HepG2 (cell line): Measurements from ENCODE around the gene CMC1. TPM values are rescaled to one million over a fixed set of nuclear protein-coding genes. Genes with fewer than 3 reads are reported as not detected.

ENCODE experiments used
- ATAC-seq: fragments of 200-7000 bp; cut with Tn5 transposase; 3 replicates; pipeline ENCODE4 v1.9.1; 2020; ENCODE audit warnings: mild to moderate bottlenecking, moderate library complexity
- BruUV-seq: library from RNA; stranded (reverse); fragments of 400-500 nt; replicated peaks from 2 replicates; lab custom pipeline; 2021; lab: Mats Ljungman, UMichigan
- CTCF ChIA-PET: fragments of 300-600 bp; formaldehyde crosslinking; extraction: SDS; loops from one replicate; lab custom pipeline; 2021; ENCODE audit warnings: low total read pairs, inconsistent platforms, low intra/inter-chr PET ratio; lab: Yijun Ruan, JAX
- POLR2A ChIA-PET: fragments of 350-600 bp; sonication (Branson Sonifier 250); formaldehyde crosslinking; loops from one replicate; lab custom pipeline; 2020; ENCODE audit warnings: antibody characterized with exemption, inconsistent platforms; lab: Yijun Ruan, JAX
- DNase-seq: peaks from one replicate; pipeline ENCODE4 v3.0.0-alpha.2; 2015; ENCODE audit warnings: low spot score
- FAIRE-seq: peaks from 3 replicates; lab custom pipeline; 2011; peaks lifted over from hg19 to GRCh38; lab: Jason Lieb, UNC
- H2AFZ ChIP-seq: one replicate; pipeline ENCODE4 v1.6.1; 2011; ENCODE audit warnings: low read length, inconsistent platforms
- H3K27ac ChIP-seq: fragments of 300-600 bp; 3 replicates; pipeline ENCODE4 v1.8.0; 2011; ENCODE audit warnings: mixed run types, mild to moderate bottlenecking, mixed read lengths, low read length, inconsistent platforms; ENCODE audit not compliant: insufficient read depth; ENCODE audit errors: extremely low read length
- H3K27me3 ChIP-seq, 2 experiments: fragments of 200-600 bp in 1 of 2; 2 replicates in 1 of 2; 3 replicates in 1 of 2; pipeline versions ENCODE4 v1.6.0 to v1.8.0; 2011; ENCODE audit warnings: low read length in 2 of 2, mild to moderate bottlenecking in 2 of 2, moderate library complexity in 2 of 2, inconsistent platforms in 1 of 2; ENCODE audit not compliant: insufficient read depth in 2 of 2, control insufficient read depth in 1 of 2
- H3K36me3 ChIP-seq, 2 experiments: fragments of 200-600 bp in 1 of 2; replicated peaks in 1 of 2; 2 replicates in 1 of 2; 3 replicates in 1 of 2; pipeline versions ENCODE4 v1.5.1 to v1.8.0; 2011; ENCODE audit warnings: low read length in 2 of 2, inconsistent platforms in 1 of 2; ENCODE audit not compliant: insufficient read depth in 2 of 2, control insufficient read depth in 1 of 2
- H3K4me1 ChIP-seq: 2 replicates; pipeline ENCODE4 v1.5.1; 2012; ENCODE audit warnings: low read length, inconsistent platforms; ENCODE audit not compliant: insufficient read depth
- H3K4me2 ChIP-seq: 2 replicates; pipeline ENCODE4 v1.6.0; 2011; ENCODE audit warnings: low read depth, low read length, inconsistent platforms
- H3K4me3 ChIP-seq, 3 experiments: fragments of 200-600 bp in 1 of 3; sonication (generic), shearing (Covaris generic) in 1 of 3; replicated peaks in 1 of 3; 2 replicates each; pipeline ENCODE4 v1.5.1; 2011 to 2016; ENCODE audit warnings: low read length in 3 of 3, inconsistent platforms in 2 of 3, low read depth in 2 of 3, mild to moderate bottlenecking in 2 of 3, control low read depth in 1 of 3, mixed read lengths in 1 of 3; ENCODE audit not compliant: insufficient read depth in 1 of 3
- H3K79me2 ChIP-seq: one replicate; pipeline ENCODE4 v1.6.1; 2011; ENCODE audit warnings: low read length, inconsistent platforms; ENCODE audit not compliant: insufficient read depth
- H3K9ac ChIP-seq: 2 replicates; pipeline ENCODE4 v1.6.0; 2011; ENCODE audit warnings: mild to moderate bottlenecking, low read depth, low read length, inconsistent platforms; ENCODE audit not compliant: insufficient read depth
- H3K9me3 ChIP-seq: 2 replicates; pipeline ENCODE4 v1.5.1; 2012; ENCODE audit warnings: mild to moderate bottlenecking, low read length
- H4K20me1 ChIP-seq: 2 replicates; pipeline ENCODE4 v1.6.0; 2011; ENCODE audit warnings: inconsistent platforms, mild to moderate bottlenecking, low read length, moderate library complexity; ENCODE audit not compliant: insufficient read depth
- DMAP1 ChIP-seq: IDR thresholded peaks from 2 replicates; pipeline ENCODE4 v1.6.1; 2016
- HNRNPLL ChIP-seq: fragments of 200-400 bp; formaldehyde crosslinking; IDR thresholded peaks from 2 replicates; pipeline ENCODE4 v1.6.1; 2017; ENCODE audit warnings: mild to moderate bottlenecking, low read depth, low read length; ENCODE audit not compliant: poor library complexity, severe bottlenecking
- IKZF1 ChIP-seq: fragments of 450-650 bp; IDR thresholded peaks from 2 replicates; pipeline ENCODE4 v1.7.1; 2016
- KLF15 ChIP-seq: sonication (generic); formaldehyde crosslinking; IDR thresholded peaks from 2 replicates; pipeline ENCODE4 v1.8.1; 2023; ENCODE audit warnings: borderline replicate concordance, mild to moderate bottlenecking, inconsistent platforms, missing genetic modification reagents, mixed read lengths
- MXI1 ChIP-seq: IDR thresholded peaks from 3 replicates; pipeline ENCODE4 v1.6.1; 2012; ENCODE audit warnings: low read depth, low read length, inconsistent platforms, borderline replicate concordance
- TMF1 ChIP-seq: sonication (generic); formaldehyde crosslinking; IDR thresholded peaks from 2 replicates; pipeline ENCODE4 v1.8.1; 2022; ENCODE audit warnings: low read depth, missing genetic modification reagents
- WGBS: methylation state at CpG from one replicate; pipeline ENCODE4 v1.1.6; 2017; ENCODE audit warnings: low lambda C conversion rate; 5-methylcytosine and 5-hydroxymethylcytosine counted together
- in situ Hi-C: cut with HindIII; loops from 2 replicates; pipeline ENCODE4 v1.10.0; 2017; ENCODE audit warnings: low pct_unique_long_range_greater_than_20kb; ENCODE audit not compliant: extremely low pct_ligation_motif_present
- intact Hi-C: fragments of 100-400 bp; cut with micrococcal nuclease; formaldehyde crosslinking; loops from one replicate; pipeline ENCODE4 v1.10.0; 2022; ENCODE audit not compliant: unreplicated experiment
- polyA plus RNA-seq, 8 experiments: library from polyadenylated mRNA; depleted of rRNA in 3 of 8; stranded (reverse) in 7 of 8; unstranded in 1 of 8; fragments of >200 nt; fragmentation: Illumina TruSeq in 4 of 8; extraction: Trizol in 4 of 8; gene quantifications; 2 replicates each; pipeline versions ENCODE4 v1.2.1 to v1.2.3, GENCODE V29; 2011 to 2016; ENCODE audit warnings: low read depth in 4 of 8, missing spikeins in 1 of 8, mixed read lengths in 1 of 8; ENCODE audit not compliant: insufficient read depth in 1 of 8
- total RNA-seq, 5 experiments: library from RNA; depleted of rRNA; stranded (reverse); fragments of >200 nt; fragmentation: Illumina TruSeq; extraction: Trizol; gene quantifications; 2 replicates each; pipeline ENCODE4 v1.2.3, GENCODE V29; 2016; ENCODE audit warnings: low read depth in 1 of 5
- TF ChIP-seq, protein P1 (sequence below): sonication (generic); formaldehyde crosslinking; IDR thresholded peaks from 2 replicates; pipeline ENCODE4 v1.4.0; 2020; ENCODE audit warnings: missing genetic modification reagents, borderline replicate concordance
- TF ChIP-seq, protein P2 (sequence below): sonication (generic); formaldehyde crosslinking; IDR thresholded peaks from 2 replicates; pipeline ENCODE4 v1.8.0; 2022; ENCODE audit warnings: mild to moderate bottlenecking, missing genetic modification reagents, moderate library complexity
- TF ChIP-seq, protein P3 (sequence below): sonication (generic); formaldehyde crosslinking; IDR thresholded peaks from 2 replicates; pipeline ENCODE4 v1.4.0; 2020; ENCODE audit warnings: mild to moderate bottlenecking, missing genetic modification reagents, borderline replicate concordance
- TF ChIP-seq, protein P4 (sequence below): sonication (generic); formaldehyde crosslinking; IDR thresholded peaks from 2 replicates; pipeline ENCODE4 v1.4.0; 2020; ENCODE audit warnings: missing genetic modification reagents, mild to moderate bottlenecking, borderline replicate concordance

CMC1 gene
- total and polyA plus RNA-seq, 2 of the 13 experiments (the other 11 are each of a cell fraction or from before 2014, with no cell fraction given), result 22.1 to 29.5 TPM

DNA sequence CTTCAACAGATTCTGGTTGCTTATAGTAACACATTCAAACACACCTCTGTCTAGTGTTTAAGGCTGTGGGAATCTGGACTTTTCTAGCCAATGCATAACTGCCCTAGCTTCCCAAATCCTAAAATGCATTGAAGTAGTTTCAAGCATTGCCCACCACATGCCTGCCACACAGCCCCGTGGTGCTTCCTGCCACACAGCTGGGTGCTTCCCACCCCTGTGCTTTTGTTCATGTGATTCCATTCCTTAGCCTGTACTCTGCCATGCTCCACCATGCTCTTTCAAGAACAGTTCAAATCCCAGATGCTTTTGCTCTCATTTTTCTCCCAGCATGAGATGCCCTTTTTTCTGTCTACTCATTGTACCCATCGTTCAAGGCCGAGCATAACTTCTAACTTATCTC is 2.3 kb upstream of the CMC1 start:
- H3K27me3 ChIP-seq, result no peaks in the 10 kb centered on the region; a peak in 1 of 5 replicates
- no peak for FAIRE-seq
- no peaks in the 10 kb centered on the region for H3K36me3 ChIP-seq
- no peaks in the 10 kb centered on the region for H3K9me3 ChIP-seq
- TF ChIP-seq, protein P1, sequence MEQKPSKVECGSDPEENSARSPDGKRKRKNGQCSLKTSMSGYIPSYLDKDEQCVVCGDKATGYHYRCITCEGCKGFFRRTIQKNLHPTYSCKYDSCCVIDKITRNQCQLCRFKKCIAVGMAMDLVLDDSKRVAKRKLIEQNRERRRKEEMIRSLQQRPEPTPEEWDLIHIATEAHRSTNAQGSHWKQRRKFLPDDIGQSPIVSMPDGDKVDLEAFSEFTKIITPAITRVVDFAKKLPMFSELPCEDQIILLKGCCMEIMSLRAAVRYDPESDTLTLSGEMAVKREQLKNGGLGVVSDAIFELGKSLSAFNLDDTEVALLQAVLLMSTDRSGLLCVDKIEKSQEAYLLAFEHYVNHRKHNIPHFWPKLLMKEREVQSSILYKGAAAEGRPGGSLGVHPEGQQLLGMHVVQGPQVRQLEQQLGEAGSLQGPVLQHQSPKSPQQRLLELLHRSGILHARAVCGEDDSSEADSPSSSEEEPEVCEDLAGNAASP (CRISPR knock-in tag), result no peak
- TF ChIP-seq TMF1 (CRISPR knock-in tag), result no peak
- TF ChIP-seq IKZF1, result no peak
- TF ChIP-seq, protein P2, sequence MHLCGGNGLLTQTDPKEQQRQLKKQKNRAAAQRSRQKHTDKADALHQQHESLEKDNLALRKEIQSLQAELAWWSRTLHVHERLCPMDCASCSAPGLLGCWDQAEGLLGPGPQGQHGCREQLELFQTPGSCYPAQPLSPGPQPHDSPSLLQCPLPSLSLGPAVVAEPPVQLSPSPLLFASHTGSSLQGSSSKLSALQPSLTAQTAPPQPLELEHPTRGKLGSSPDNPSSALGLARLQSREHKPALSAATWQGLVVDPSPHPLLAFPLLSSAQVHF, result no peak
- TF ChIP-seq KLF15 (CRISPR knock-in tag), result no peak
- TF ChIP-seq MXI1, result no peak
- TF ChIP-seq DMAP1, result no peak
- TF ChIP-seq, protein P3, sequence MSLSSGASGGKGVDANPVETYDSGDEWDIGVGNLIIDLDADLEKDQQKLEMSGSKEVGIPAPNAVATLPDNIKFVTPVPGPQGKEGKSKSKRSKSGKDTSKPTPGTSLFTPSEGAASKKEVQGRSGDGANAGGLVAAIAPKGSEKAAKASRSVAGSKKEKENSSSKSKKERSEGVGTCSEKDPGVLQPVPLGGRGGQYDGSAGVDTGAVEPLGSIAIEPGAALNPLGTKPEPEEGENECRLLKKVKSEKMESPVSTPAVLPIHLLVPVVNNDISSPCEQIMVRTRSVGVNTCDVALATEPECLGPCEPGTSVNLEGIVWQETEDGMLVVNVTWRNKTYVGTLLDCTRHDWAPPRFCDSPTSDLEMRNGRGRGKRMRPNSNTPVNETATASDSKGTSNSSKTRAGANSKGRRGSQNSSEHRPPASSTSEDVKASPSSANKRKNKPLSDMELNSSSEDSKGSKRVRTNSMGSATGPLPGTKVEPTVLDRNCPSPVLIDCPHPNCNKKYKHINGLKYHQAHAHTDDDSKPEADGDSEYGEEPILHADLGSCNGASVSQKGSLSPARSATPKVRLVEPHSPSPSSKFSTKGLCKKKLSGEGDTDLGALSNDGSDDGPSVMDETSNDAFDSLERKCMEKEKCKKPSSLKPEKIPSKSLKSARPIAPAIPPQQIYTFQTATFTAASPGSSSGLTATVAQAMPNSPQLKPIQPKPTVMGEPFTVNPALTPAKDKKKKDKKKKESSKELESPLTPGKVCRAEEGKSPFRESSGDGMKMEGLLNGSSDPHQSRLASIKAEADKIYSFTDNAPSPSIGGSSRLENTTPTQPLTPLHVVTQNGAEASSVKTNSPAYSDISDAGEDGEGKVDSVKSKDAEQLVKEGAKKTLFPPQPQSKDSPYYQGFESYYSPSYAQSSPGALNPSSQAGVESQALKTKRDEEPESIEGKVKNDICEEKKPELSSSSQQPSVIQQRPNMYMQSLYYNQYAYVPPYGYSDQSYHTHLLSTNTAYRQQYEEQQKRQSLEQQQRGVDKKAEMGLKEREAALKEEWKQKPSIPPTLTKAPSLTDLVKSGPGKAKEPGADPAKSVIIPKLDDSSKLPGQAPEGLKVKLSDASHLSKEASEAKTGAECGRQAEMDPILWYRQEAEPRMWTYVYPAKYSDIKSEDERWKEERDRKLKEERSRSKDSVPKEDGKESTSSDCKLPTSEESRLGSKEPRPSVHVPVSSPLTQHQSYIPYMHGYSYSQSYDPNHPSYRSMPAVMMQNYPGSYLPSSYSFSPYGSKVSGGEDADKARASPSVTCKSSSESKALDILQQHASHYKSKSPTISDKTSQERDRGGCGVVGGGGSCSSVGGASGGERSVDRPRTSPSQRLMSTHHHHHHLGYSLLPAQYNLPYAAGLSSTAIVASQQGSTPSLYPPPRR (CRISPR knock-in tag), result no peak
- no peak for TF ChIP-seq HNRNPLL
- TF ChIP-seq, protein P4, sequence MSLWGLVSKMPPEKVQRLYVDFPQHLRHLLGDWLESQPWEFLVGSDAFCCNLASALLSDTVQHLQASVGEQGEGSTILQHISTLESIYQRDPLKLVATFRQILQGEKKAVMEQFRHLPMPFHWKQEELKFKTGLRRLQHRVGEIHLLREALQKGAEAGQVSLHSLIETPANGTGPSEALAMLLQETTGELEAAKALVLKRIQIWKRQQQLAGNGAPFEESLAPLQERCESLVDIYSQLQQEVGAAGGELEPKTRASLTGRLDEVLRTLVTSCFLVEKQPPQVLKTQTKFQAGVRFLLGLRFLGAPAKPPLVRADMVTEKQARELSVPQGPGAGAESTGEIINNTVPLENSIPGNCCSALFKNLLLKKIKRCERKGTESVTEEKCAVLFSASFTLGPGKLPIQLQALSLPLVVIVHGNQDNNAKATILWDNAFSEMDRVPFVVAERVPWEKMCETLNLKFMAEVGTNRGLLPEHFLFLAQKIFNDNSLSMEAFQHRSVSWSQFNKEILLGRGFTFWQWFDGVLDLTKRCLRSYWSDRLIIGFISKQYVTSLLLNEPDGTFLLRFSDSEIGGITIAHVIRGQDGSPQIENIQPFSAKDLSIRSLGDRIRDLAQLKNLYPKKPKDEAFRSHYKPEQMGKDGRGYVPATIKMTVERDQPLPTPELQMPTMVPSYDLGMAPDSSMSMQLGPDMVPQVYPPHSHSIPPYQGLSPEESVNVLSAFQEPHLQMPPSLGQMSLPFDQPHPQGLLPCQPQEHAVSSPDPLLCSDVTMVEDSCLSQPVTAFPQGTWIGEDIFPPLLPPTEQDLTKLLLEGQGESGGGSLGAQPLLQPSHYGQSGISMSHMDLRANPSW (CRISPR knock-in tag), result no peak
- peaks cover 42% of the 10 kb centered on the region for H3K4me1 ChIP-seq
- H3K79me2 ChIP-seq, result peaks cover 23% of the 10 kb centered on the region
- in situ Hi-C loops (no loop called here), intact Hi-C loops (no loop called here)
- H2AFZ ChIP-seq, result no peak overlapping the region
- DNase-seq, result no peak
- H3K4me3 ChIP-seq, result no peak overlapping the region
- ChIA-PET CTCF (no interaction called here), POLR2A (no interaction called here)
- H4K20me1 ChIP-seq, result no peaks in the 10 kb centered on the region
- H3K27ac ChIP-seq, result no peak overlapping the region
- BruUV-seq, result no TSS peak
- H3K4me2 ChIP-seq, result no peak overlapping the region
- no peak for ATAC-seq
- WGBS, result 47% methylated on average over 3 of the region's 3 CpGs
- H3K9ac ChIP-seq, result no peak overlapping the region
